ENCODE results near the gene PACRG. TPM values are rescaled to one million over a fixed set of nuclear protein-coding genes. Genes with fewer than 3 reads are reported as not detected.

Gene PACRG
- polyA plus RNA-seq, 1 of the 3 experiments (the other 2 are of a cell fraction), result 0.56 TPM

- no peak for DNase-seq
- Histone ChIP-seq H3K4me1 (ENCODE audit: control insufficient read depth in 1 of 2, insufficient read depth in 2 of 2, low read depth in 1 of 2, low read length in 1 of 2) (no peaks in the 10 kb centered on the region), H2AFZ (ENCODE audit: low read depth) (no peak overlapping the region), H3K79me2 (ENCODE audit: insufficient read depth) (no peaks in the 10 kb centered on the region), H4K20me1 (ENCODE audit: insufficient read depth) (no peaks in the 10 kb centered on the region), H3K9ac (no peak overlapping the region), H3K36me3 (replicated peaks in 1 of 2; ENCODE audit: control insufficient read depth in 1 of 2, insufficient read depth in 2 of 2, low read length in 1 of 2) (no peaks in the 10 kb centered on the region), H3K9me3 (no peaks in the 10 kb centered on the region), H3K27ac (ENCODE audit: low read depth in 2 of 2, low read length in 1 of 2) (no peak overlapping the region), H3K27me3 (ENCODE audit: insufficient read depth) (no peaks in the 10 kb centered on the region), H3K4me3 (ENCODE audit: low read depth in 2 of 2, low read length in 1 of 2) (no peak overlapping the region), H3K4me2 (no peak overlapping the region), H3K9me2 (no peaks in the 10 kb centered on the region), H3F3A (replicated peaks; ENCODE audit: insufficient read depth) (no peaks in the 10 kb centered on the region)
- TF ChIP-seq GATA2 (CRISPR knock-in tag; IDR thresholded peaks at IDR 0.05) (no peak), TEAD4 (IDR thresholded peaks at IDR 0.05; ENCODE audit: borderline replicate concordance, insufficient read depth) (no peak), FOSL2 (IDR thresholded peaks at IDR 0.05; ENCODE audit: borderline replicate concordance, low read depth) (no peak), RFX5 (IDR thresholded peaks at IDR 0.05; ENCODE audit: low read length) (no peak), RAD21 (IDR thresholded peaks at IDR 0.05; ENCODE audit: low read length) (no peak), TAF1 (IDR thresholded peaks at IDR 0.05; ENCODE audit: borderline replicate concordance, low read depth, low read length) (no peak)
- TF ChIP-seq, protein P1, sequence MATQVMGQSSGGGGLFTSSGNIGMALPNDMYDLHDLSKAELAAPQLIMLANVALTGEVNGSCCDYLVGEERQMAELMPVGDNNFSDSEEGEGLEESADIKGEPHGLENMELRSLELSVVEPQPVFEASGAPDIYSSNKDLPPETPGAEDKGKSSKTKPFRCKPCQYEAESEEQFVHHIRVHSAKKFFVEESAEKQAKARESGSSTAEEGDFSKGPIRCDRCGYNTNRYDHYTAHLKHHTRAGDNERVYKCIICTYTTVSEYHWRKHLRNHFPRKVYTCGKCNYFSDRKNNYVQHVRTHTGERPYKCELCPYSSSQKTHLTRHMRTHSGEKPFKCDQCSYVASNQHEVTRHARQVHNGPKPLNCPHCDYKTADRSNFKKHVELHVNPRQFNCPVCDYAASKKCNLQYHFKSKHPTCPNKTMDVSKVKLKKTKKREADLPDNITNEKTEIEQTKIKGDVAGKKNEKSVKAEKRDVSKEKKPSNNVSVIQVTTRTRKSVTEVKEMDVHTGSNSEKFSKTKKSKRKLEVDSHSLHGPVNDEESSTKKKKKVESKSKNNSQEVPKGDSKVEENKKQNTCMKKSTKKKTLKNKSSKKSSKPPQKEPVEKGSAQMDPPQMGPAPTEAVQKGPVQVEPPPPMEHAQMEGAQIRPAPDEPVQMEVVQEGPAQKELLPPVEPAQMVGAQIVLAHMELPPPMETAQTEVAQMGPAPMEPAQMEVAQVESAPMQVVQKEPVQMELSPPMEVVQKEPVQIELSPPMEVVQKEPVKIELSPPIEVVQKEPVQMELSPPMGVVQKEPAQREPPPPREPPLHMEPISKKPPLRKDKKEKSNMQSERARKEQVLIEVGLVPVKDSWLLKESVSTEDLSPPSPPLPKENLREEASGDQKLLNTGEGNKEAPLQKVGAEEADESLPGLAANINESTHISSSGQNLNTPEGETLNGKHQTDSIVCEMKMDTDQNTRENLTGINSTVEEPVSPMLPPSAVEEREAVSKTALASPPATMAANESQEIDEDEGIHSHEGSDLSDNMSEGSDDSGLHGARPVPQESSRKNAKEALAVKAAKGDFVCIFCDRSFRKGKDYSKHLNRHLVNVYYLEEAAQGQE (IDR thresholded peaks at IDR 0.05; ENCODE audit: low read depth, low read length), result no peak
- CTCF ChIA-PET, result interaction anchor here (0.9 to 1.0 kb wide), 2 partner anchors 18 to 537 kb away, joined by 3 read pairs; no protein-coding TSS in a partner anchor
- POLR2A ChIA-PET, result no interaction called here
- WGBS (ENCODE audit: low lambda C conversion rate), result 65% methylated on average over 10 of the region's 10 CpGs
Observed at GRCh38 chr6:163319609-163320366, 592.0 kb downstream of the PACRG start.

DNA sequence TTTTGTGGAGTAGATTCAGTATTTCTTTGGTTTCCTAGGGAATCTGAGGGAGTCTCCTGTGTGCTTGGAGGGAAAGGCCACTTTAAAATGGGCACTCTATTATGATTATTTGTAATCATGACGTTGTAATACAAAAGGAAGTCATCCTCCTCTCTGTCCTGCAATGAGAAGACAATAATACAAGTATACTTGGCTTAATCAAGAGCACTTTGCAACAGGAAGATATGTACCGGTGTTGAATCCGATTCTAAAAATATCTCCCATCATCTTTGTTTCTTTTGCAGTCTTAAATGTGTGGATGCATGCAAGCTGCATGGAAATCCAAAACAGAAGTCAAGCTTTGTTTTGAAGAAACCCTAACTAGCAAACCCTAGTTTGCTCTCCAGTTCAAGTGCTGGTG, 592.6 kb downstream of the PACRG start:
- Histone ChIP-seq H3K79me2 (ENCODE audit: insufficient read depth) (no peaks in the 10 kb centered on the region), H3F3A (replicated peaks; ENCODE audit: insufficient read depth) (no peaks in the 10 kb centered on the region), H3K36me3 (replicated peaks in 1 of 2; ENCODE audit: control insufficient read depth in 1 of 2, insufficient read depth in 2 of 2, low read length in 1 of 2) (no peaks in the 10 kb centered on the region), H3K4me2 (no peak overlapping the region), H3K4me1 (ENCODE audit: control insufficient read depth in 1 of 2, insufficient read depth in 2 of 2, low read depth in 1 of 2, low read length in 1 of 2) (no peaks in the 10 kb centered on the region), H3K27me3 (ENCODE audit: insufficient read depth) (no peaks in the 10 kb centered on the region), H3K4me3 (ENCODE audit: low read depth in 2 of 2, low read length in 1 of 2) (no peak overlapping the region), H2AFZ (ENCODE audit: low read depth) (no peak overlapping the region), H3K27ac (ENCODE audit: low read depth in 2 of 2, low read length in 1 of 2) (no peak overlapping the region), H3K9me3 (no peaks in the 10 kb centered on the region), H4K20me1 (ENCODE audit: insufficient read depth) (no peaks in the 10 kb centered on the region), H3K9ac (no peak overlapping the region), H3K9me2 (no peaks in the 10 kb centered on the region)
- CTCF ChIA-PET, result no interaction called here
- POLR2A ChIA-PET, result no interaction called here
- WGBS (ENCODE audit: low lambda C conversion rate), result 60% methylated on average over 3 of the region's 3 CpGs
- no peak for DNase-seq
- no peak for TF ChIP-seq MEF2A (IDR thresholded peaks at IDR 0.05; ENCODE audit: borderline replicate concordance, low read depth)
